A549 (cell line): Measurements from ENCODE around the gene WWP2.

Source experiments
- EP300 ChIP-seq, 2 experiments: fragments of >200 bp; sonication (Bioruptor Twin); formaldehyde crosslinking; IDR thresholded peaks; 2 replicates in 1 of 2; 3 replicates in 1 of 2; pipeline ENCODE4 v1.6.1; 2016 to 2017
- FOSB ChIP-seq: fragments of 250-450 bp; sonication (Bioruptor Pico); IDR thresholded peaks from 2 replicates; pipeline ENCODE4 v1.5.0; 2020; ENCODE audit warnings: mild to moderate bottlenecking, moderate library complexity
- JUN ChIP-seq, 2 experiments: fragments of >200 bp; sonication (Bioruptor Twin); formaldehyde crosslinking; IDR thresholded peaks; 2 replicates in 1 of 2; 3 replicates in 1 of 2; pipeline ENCODE4 v1.6.1; 2016 to 2017
- RARB ChIP-seq: fragments of 250-450 bp; sonication (Bioruptor Pico); IDR thresholded peaks from 2 replicates; pipeline ENCODE4 v1.8.0; 2021; ENCODE audit warnings: mild to moderate bottlenecking, moderate library complexity
- RFX5 ChIP-seq: fragments of 450-650 bp; IDR thresholded peaks from 2 replicates; pipeline ENCODE4 v1.7.1; 2014; ENCODE audit warnings: antibody characterized with exemption, mild to moderate bottlenecking, moderate library complexity
- SMC3 ChIP-seq: fragments of >200 bp; sonication (Bioruptor Twin); formaldehyde crosslinking; IDR thresholded peaks from 3 replicates; pipeline ENCODE4 v1.6.1; 2018; ENCODE audit warnings: inconsistent platforms
- TF ChIP-seq, protein P1 (sequence below): fragments of 250-450 bp; sonication (Bioruptor Pico); IDR thresholded peaks from 2 replicates; pipeline ENCODE4 v1.5.0; 2021; ENCODE audit warnings: mild to moderate bottlenecking, moderate library complexity, borderline replicate concordance
- TF ChIP-seq, protein P2 (sequence below): fragments of >200 bp; sonication (Bioruptor Twin); formaldehyde crosslinking; IDR thresholded peaks from 3 replicates; pipeline ENCODE4 v1.5.1; 2016

DNA sequence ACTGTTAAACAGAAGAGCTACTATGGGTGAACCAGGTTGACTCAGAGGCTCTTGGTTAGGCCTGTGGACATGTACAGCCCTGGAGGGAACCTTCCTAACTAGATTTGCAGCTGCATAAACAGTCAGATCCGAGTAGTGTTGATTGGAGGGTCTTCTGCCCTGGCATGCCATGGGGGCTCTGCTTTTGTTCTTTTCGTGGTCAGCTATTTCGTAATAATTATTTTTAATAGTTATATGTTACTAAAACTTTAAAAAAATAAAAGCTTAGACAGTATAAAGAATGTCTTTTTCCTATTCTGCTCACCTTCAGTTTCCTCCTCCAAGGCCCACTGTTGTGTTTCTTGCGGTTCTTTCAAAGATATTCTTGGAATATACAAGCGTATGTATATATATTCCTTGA is 121.6 kb downstream of the WWP2 start:
- TF ChIP-seq EP300 (IDR thresholded peaks at IDR 0.05) = no peak
- TF ChIP-seq JUN (IDR thresholded peaks at IDR 0.05) = no peak
- TF ChIP-seq, protein P1, sequence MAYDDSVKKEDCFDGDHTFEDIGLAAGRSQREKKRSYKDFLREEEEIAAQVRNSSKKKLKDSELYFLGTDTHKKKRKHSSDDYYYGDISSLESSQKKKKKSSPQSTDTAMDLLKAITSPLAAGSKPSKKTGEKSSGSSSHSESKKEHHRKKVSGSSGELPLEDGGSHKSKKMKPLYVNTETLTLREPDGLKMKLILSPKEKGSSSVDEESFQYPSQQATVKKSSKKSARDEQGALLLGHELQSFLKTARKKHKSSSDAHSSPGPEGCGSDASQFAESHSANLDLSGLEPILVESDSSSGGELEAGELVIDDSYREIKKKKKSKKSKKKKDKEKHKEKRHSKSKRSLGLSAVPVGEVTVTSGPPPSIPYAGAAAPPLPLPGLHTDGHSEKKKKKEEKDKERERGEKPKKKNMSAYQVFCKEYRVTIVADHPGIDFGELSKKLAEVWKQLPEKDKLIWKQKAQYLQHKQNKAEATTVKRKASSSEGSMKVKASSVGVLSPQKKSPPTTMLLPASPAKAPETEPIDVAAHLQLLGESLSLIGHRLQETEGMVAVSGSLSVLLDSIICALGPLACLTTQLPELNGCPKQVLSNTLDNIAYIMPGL (CRISPR knock-in tag) = no peak
- TF ChIP-seq, protein P2, sequence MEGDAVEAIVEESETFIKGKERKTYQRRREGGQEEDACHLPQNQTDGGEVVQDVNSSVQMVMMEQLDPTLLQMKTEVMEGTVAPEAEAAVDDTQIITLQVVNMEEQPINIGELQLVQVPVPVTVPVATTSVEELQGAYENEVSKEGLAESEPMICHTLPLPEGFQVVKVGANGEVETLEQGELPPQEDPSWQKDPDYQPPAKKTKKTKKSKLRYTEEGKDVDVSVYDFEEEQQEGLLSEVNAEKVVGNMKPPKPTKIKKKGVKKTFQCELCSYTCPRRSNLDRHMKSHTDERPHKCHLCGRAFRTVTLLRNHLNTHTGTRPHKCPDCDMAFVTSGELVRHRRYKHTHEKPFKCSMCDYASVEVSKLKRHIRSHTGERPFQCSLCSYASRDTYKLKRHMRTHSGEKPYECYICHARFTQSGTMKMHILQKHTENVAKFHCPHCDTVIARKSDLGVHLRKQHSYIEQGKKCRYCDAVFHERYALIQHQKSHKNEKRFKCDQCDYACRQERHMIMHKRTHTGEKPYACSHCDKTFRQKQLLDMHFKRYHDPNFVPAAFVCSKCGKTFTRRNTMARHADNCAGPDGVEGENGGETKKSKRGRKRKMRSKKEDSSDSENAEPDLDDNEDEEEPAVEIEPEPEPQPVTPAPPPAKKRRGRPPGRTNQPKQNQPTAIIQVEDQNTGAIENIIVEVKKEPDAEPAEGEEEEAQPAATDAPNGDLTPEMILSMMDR = no peak
- no peak for TF ChIP-seq SMC3
- TF ChIP-seq FOSB (CRISPR knock-in tag) = no peak
- no peak for TF ChIP-seq RARB (CRISPR knock-in tag)
- TF ChIP-seq RFX5 = no peak
